SW480 (cell line): Measurements from ENCODE around the gene CSK.
"Not testable (repeated sequence)": the region's sequence is repeated elsewhere in the genome, so short reads cannot be mapped to it uniquely, and the experiment has no call there.

Experiments
- DNase-seq: peaks from one replicate; pipeline ENCODE4 v3.0.0-alpha.2; 2016; ENCODE audit warnings: low spot score

Gene CSK

DNA sequence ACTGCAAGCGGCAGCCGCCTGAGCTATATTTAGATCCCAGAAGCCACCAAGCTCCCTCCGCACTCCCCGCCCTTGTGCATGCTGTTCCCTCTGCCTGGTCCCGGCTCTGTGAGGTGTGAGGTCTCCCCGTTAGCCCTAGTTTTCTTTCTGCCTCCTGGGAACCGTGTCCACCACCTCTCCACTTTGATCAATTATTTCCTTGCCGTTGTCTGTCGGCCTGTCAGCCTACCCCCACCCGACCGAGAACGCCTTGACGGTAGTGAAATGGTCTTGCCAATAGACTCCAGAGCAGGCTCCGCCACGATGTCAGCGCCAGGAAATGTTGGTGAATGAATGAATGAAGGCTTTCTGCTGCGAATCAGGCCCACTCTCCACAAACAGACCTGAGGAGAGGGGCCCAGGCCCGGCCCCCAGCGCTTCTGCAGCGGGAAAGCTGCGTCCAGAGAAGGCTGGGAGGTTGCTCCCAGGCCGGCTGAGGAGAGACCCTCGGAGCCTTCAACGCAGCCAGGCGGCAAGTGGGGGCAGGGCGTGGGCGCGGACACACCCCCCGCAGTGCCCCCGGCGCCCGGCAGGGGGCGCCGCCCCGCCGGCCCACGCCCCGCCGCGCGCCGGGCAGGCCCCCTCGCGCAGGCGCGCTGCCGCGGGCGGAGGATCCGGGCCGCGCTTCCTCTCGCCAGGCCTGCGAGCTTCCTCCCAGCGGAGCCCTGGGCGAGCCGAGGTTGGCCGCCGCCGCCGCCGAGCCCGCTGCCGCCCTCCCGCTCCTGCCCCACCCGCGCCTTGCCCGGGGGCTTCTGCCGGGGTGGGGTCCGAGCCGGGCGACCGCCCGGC lies at the start of gene CSK:
TSS of gene CSK (plus strand) at position 650 of the 828 bp plus-strand sequence. CDS start 16,218 bp downstream, outside the sequence.
- peak; percentile 65 for DNase-seq

DNA sequence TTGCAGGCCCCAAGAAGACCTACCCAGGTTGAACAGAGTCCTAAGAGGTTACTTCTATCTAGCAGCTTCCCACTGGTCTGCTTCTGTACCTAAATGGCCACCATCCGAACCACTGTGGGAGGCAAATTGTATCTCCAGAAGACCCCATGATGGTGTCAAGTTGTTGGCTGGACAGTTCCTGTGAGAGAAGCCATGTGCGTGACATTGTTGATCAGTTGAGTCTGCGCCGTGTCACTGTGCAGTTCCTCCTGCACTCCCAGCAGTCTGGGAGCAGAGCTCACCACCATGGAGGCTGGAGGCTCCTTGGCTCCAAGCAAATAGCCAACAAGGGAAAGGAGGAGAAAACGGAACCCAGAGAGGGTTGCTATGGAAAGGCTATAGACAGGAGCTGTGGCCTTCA lies 49.0 kb upstream of the CSK start:
- no peak for DNase-seq

DNA sequence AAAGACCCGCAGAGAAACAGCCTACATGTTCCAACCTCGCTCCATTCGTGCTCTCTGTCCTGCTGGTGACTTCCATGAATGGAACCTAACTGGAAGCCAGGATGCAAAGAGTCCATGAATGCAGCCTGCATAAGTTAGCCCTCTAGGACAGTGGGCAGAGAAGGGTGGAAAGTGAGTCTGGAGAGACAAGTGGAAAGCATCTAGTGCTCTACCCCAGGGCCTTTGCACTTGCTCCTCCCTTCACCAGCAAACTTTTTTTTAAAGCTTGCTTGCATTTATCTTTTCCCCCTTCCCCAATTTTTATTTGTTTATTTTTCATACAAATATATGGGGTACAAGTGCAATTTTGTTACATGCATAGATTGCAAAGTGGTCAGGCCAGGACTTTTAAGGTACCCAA lies 48.6 kb upstream of the CSK start:
- DNase-seq = no peak

DNA sequence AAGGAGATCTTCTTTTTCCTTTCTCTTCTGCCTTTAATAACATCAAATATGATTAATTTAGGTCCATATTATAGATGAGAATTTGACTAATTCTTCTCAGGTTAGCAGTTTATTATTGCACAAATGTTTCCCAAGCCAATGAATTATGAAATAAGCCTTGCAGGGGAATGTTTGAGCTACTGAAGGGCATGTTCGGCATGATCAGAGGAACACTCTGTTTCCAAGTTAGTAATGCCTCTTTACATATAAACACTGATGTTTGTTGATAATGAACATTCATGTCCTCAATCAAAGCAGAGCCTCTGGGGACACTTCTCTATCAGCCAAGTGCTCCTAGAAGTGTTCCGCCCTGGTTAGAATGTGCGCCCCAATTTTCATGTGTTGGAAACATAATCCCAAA lies 46.6 kb upstream of the CSK start:
- no peak for DNase-seq

DNA sequence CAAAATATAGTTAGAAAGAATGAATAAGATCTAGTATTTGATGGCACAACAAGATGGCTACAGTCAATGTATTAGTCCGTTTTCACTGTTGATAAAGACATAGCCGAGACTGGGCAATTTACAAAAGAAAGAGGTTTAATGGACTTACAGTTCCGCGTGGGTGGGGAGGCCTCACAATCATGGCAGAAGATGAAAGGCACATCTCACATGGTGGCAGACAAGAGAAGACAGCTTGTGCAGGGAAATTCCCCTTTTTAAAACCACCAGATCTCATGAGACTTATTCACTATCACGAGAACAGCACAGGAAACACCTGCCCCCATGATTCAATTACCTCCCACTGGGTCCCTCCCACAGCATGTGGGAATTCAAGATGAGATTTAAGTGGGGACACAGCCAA lies 43.6 kb upstream of the CSK start:
- DNase-seq = not testable (repeated sequence)

DNA sequence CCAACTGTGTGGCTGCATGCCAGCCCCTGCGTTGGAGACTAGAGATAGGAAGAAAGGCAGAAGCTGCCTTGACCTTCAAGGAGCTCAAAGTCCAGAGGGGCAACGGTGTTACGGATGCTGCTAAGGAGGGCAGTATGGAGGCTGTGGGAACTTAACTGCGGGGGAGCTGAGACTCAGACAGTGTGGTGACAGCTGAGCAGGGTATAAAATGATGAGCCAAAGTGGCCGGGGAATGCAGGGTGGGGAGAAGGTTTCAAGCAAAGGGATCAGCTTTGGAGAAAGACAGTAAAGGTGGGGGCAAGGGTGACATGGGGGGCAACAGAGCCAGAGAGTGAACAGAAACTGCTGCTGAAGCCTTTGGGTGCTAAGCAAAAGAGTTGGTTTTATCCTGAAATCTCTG lies 39.5 kb upstream of the CSK start:
- DNase-seq = no peak

DNA sequence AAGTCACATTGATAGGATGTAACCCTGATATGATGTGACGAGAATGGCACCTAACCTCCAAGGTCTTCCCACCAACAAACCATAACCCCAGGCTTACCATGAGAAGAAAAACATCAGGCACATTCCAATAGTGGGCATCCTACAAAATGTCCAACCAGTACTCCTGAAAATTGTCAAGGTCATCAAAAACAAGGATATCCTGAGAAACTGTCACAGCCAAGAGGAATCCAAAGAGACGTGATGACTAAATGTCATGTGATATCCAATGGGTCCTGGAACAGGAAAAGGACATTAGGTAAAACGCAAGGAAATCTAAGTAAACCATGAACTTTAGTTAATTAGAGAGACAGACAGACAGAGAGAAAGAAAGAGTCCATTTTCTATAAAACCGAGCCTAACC lies 35.5 kb upstream of the CSK start:
- DNase-seq = no peak

DNA sequence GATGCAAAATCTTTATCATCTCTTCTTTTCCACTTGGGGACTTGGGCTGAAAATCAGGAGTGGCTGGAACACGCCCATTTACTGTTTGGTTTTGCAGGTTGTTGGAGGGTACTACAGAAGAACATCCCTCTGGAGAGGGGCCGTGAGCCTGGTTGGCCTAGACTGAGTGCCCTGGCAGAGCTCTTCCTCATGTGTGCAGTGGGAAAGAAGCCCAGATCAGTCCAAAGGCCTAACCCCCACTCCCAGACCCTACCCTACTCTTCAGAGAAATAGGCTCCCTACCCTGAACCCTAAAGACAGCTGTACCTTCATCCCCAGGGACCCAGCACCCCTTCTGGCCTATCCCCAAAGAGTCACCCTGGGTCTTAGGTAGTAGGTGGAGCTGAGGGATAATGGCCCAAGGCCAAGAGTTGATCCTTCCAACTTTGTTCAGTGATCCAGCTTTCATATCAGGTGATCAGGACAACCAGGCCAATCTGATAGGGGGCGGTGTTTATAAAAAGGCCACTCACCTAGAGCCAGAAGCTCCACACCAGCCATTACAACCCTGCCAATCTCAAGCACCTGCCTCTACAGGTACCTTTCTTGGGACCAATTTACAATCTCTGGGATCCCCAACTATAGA lies 33.4 kb upstream of the CSK start, which contains the start of gene CYP1A2:
TSS of gene CYP1A2 (plus strand) at position 524 of the 625 bp plus-strand sequence. CDS start 894 bp downstream, outside the sequence.
- DNase-seq = no peak

DNA sequence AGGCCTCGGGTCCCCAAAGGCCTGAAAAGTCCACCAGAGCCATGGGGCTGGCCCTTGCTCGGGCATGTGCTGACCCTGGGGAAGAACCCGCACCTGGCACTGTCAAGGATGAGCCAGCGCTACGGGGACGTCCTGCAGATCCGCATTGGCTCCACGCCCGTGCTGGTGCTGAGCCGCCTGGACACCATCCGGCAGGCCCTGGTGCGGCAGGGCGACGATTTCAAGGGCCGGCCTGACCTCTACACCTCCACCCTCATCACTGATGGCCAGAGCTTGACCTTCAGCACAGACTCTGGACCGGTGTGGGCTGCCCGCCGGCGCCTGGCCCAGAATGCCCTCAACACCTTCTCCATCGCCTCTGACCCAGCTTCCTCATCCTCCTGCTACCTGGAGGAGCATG lies 32.0 kb upstream of the CSK start:
- DNase-seq = no peak

DNA sequence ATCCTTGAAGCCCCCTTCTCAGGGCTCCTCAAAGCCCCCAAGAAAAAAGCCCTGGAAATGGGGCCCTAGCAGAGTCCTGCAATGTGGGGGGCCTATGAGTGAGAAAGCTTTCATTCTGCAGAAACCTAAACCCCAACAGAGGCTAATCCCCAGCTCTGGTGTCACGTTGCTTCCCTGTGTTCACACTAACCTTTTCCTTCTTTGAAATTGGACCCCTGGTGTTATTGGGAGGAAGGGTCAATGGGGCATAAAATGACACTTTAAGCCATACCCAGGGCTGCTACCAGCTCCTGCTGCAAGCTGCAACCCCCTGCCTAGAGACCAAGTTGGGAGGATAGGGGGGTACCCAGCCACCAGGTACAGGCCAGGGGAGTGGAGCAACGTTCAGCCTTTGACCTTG lies 31.1 kb upstream of the CSK start:
- no peak for DNase-seq

DNA sequence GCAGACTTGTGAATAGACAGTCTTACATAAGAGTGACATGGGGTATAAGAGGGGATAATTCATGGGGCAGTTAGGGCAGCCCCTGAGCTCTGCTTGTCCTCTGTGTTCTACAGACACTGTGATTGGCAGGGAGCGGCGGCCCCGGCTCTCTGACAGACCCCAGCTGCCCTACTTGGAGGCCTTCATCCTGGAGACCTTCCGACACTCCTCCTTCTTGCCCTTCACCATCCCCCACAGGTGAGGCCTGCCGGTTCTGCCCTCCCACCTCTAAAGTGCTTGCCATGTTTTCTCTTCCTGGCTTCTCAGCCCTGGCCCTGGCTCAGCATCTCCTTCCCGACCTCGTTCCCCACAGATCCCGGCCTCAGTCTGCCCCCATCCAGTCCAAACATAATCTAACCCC lies 29.9 kb upstream of the CSK start:
- DNase-seq = no peak

DNA sequence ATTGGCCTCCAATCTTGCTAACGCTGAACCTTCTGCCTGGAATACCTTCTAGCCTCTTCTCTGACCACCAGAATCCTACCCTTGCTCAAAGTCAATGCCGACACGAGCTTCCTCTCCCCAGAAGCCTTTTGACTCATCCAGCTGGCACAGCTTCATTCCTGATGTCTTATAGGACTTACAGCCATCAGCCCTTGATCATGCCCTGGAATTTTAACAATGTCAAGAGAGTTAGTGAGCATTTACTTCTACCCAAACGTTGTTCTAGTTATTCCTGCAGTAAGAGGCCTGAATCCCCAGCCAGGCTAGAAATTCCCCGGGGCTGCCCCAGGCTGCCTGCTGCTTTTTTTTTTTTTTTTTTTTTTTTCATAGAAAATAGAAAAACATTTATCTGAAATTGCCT lies 29.3 kb upstream of the CSK start:
- no peak for DNase-seq

DNA sequence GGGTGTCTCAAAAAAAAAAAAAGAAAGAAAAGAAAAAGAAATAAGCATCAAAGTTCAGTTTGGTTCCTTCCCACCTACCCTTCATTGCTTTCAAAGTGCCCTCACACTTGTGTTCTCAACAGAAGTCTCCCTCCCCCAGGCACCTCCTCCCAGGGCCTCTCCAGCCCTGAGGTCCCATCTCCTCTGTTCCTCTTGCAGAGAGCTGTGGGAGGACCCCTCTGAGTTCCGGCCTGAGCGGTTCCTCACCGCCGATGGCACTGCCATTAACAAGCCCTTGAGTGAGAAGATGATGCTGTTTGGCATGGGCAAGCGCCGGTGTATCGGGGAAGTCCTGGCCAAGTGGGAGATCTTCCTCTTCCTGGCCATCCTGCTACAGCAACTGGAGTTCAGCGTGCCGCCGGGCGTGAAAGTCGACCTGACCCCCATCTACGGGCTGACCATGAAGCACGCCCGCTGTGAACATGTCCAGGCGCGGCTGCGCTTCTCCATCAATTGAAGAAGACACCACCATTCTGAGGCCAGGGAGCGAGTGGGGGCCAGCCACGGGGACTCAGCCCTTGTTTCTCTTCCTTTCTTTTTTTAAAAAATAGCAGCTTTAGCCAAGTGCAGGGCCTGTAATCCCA lies 27.2 kb upstream of the CSK start:
- no peak for DNase-seq

DNA sequence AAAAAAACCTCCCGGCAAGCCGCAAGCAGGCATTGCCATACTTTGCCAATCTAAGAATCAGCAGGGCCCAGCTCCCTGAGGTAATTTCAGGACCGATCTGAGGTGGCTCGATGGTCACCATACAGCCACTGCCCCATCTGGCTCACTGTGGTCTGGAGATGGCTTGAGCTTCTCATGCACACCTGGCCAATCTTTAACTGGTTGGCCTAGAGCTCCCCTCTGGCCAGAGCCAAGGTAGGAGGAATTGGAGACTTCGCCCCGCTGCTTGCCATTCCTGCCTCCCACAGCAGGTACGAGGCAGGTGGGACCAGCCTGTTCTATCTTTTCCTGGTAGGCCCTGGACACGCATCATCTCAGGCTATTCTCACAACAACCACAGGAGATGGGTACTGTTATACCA lies 23.1 kb upstream of the CSK start:
- no peak for DNase-seq

DNA sequence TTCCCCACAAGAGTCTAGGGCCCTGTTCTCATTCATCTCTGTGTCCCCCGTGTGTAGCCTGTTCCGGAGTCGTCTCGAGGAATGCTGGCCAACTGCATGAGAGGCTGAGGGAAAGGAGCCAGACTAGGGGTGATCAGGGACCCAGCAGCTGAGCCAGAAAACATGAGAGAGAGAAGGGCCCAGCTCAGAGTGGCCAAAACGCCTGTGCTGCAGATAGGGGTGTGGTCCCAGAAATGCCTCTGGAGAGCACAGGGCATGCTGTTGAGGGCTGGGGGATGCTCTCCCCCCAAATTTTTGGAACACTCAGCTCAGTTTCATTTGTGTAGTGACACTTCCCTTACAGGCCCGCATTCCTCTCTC lies 19.1 kb upstream of the CSK start:
- no peak for DNase-seq

DNA sequence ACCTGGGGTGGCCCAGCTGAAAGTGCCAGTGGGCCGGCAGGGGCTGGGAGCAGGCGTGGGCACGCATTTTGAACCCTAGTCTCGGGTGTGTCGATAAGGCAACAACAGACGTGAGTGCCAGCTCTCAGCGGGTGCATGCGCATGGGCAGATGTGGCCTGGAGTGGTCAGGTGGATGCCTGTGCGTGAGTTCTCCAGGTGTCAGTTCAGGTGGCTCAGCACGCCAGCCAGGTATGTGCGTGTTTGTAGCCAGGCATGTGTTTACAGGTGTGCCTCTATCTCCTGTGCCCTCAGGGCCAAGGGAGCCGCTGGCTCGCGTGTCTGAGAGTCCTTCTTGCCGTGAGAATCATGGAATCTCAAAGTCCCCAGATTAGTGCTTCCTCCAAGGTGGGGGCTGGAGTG lies 18.5 kb upstream of the CSK start:
- no peak for DNase-seq

DNA sequence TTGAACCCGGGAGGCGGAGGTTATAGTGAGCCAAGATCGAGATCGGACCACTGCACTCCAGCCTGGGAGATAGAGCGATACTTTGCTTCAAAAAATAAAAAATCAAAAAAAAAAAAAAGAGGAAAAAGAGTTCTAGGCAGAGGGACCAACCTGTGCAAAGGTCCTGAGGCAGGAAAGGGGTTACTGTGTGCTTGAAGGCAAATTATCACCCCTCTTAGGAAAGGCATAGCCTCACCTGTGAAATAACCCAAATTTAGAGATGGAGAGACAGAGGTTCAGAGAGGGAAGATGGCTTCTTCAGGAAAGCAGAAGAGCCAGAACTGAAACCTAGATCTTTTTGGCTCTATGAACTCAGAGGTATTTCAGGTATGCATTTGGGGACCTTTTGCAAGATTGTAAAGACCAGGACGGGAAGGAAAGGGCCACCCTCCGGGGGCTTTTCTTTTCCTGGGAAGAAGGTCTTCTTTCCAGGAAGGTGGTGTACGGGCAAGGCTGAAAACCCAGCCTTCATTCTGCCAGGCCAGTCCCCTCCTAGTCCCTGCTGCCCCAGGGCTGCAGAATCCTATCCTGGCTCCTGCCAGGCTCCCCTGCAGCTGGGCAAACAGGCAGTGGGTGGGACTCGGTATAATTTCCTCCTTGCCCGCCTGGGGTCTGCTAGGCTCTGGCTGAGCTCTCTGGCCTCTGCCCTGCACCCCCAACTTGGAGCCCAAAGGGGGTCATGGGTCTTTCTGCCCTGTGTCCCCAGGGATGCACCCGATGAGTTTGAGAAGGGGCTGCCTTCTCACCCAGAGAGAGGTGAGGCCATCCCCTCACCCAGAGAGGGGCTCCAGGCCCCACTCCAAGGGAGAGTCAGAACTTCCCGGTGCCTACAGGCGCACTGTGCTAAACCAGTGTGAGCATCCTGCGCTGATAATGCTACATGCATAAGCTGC lies 14.4 kb upstream of the CSK start:
- DNase-seq = no peak

DNA sequence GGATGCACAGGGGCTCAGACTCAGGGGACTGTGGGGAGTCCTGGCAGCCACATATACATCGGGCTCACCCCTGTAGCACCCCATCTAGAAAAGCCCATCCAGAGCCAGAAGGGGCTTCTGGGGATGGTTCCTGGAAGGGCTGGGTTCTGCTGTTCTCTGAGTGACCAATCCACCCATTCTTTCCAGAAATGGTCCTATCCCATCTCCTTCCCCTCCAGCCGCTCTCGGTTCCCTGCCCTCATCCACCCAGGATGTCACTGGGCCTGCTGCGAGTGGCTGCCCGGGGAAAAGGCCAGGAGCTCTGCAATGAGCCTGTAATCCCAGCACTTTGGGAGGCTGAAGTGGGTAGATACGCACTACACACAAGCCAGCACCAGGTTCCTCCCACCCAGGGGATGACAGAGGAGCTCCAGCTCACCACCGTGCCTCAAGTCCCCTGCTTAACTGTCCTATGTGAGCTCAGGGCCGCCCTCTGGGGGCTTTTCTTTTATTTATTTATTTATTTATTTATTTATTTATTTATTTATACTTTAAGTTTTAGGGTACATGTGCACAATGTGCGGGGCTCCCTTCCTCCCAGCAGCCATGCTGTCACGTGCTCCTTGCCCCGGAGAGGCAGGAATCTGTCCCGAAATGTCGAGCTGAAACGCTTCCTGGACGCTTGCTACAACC lies 13.6 kb upstream of the CSK start:
- DNase-seq = no peak

DNA sequence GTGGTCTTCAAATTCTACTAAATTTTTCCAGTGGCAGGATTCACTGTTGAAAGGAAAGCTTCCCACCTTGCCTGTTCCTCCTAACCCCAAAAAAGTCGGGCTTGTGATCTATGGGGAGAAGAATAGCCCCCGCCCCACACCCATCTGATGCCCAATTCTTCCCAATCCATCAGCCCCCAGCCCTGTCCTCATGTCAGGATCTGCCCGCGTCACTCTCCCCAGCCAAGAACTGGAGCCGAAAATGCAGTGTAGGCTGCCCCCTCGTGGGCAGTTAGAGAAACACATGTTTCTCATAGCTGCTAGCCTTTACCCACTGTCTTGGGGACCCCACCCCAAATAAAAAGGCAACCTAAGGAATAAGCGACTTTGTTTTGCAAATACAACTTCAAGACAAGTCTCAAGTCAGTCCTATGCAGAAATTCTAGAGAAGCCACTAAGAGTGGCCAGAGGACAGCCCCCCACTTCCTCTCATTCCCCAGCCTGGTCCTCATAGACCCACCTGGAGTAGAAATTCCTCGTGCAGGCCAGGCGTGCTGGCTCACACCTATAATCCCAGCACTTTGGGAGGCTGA lies 13.0 kb upstream of the CSK start:
- peak; percentile 49 for DNase-seq

DNA sequence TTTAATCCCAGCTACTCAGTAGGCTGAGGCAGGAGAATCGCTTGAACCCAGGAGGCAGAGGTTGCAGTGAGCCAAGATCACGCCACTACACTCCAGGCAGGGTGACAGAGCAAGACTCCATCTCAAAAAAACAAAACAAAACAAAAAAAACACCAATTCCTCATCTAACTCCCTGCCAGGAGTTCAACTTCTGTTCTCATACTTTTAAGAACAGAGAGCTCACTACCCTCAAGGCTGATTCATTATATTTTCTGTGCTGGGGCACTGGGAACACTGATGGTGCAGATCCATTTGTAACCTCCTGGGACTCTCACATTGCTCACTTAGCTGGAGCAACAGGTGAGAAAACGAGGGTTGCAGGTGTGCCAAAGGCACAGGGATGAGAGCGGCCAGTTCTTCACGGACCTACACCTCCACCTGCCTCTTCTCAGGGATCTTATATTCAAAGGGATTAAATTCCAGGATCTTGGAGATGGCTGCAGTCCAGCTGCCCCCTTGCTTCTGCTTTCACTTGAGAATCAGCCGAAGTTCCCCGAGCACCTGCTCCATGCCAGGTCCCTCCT lies 12.3 kb upstream of the CSK start:
- no peak for DNase-seq
